ENCODE results near the gene YY1AP1. TPM values are rescaled to one million over a fixed set of nuclear protein-coding genes. Genes with fewer than 3 reads are reported as not detected.
"Not testable (repeated sequence)": the region's sequence is repeated elsewhere in the genome, so short reads cannot be mapped to it uniquely, and the experiment has no call there.

Gene YY1AP1
- total RNA-seq, 2 experiments from 2014 or later, result 56.2 to 60.5 TPM

DNA sequence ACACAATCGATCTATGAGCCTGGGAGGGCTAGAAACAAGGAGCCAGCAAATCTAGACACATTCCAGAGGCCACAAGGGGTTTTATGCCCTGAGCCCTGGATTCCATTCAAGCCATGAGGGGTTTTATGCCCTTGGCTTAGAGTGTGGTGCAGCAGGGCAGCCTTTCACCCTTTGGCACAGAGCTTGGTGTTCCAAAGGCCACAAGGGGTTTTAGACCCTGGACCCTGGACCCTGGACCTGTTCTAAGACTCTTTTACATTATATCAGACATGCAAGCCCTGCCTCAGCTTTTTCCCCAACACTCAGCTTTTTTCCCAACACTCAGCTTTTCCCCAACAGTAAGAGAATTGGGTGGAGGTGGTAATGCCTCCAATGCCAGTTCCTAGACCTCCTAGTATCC lies 65.2 kb downstream of the YY1AP1 start:
- no peaks in the 10 kb centered on the region for H3K4me1 Mint-ChIP-seq (ENCODE audit: low read depth)
- intact Hi-C loops (cut with micrococcal nuclease), result no loop called here
- no peaks in the 10 kb centered on the region for H3K9me3 Mint-ChIP-seq
- H3K36me3 Mint-ChIP-seq (ENCODE audit: low read depth), result no peaks in the 10 kb centered on the region
- ChIA-PET POLR2A (no interaction called here), CTCF (no interaction called here)
- no peak for ATAC-seq
- no peak for DNase-seq
- no peaks in the 10 kb centered on the region for H3K27me3 Mint-ChIP-seq
- TF ChIP-seq, protein P1, sequence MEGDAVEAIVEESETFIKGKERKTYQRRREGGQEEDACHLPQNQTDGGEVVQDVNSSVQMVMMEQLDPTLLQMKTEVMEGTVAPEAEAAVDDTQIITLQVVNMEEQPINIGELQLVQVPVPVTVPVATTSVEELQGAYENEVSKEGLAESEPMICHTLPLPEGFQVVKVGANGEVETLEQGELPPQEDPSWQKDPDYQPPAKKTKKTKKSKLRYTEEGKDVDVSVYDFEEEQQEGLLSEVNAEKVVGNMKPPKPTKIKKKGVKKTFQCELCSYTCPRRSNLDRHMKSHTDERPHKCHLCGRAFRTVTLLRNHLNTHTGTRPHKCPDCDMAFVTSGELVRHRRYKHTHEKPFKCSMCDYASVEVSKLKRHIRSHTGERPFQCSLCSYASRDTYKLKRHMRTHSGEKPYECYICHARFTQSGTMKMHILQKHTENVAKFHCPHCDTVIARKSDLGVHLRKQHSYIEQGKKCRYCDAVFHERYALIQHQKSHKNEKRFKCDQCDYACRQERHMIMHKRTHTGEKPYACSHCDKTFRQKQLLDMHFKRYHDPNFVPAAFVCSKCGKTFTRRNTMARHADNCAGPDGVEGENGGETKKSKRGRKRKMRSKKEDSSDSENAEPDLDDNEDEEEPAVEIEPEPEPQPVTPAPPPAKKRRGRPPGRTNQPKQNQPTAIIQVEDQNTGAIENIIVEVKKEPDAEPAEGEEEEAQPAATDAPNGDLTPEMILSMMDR (IDR thresholded peaks at IDR 0.05), result no peak
- no peak overlapping the region for H3K27ac Mint-ChIP-seq
- no peak overlapping the region for H3K4me3 Mint-ChIP-seq

DNA sequence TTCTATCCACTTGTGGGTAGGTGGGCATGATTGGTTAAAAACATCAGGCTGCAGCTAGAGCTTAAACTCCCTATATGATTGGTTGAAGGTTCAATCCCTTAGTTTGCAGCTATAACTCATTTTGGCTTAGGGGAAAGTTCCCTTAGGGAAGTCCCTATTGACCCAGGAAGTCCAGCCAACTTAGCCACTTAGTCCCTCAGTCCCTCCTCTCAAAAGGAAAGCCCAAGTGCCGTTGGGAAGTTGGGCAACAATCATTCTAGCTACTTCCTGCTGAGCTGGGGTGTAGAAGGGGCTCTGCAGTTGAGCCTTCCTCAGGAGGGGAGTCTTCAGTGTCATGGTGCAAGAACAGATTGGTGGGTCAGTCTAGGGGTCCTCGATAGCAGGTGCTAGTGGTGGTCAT lies 66.4 kb downstream of the YY1AP1 start:
- no peaks in the 10 kb centered on the region for H3K36me3 Mint-ChIP-seq (ENCODE audit: low read depth)
- ATAC-seq (no peak), DNase-seq (no peak)
- H3K4me3 Mint-ChIP-seq, result no peak overlapping the region
- intact Hi-C loops (cut with micrococcal nuclease), result no loop called here
- TF ChIP-seq, protein P1 (IDR thresholded peaks at IDR 0.05), result no peak
- no peaks in the 10 kb centered on the region for H3K4me1 Mint-ChIP-seq (ENCODE audit: low read depth)
- no peaks in the 10 kb centered on the region for H3K9me3 Mint-ChIP-seq
- POLR2A ChIA-PET, result no interaction called here
- H3K27me3 Mint-ChIP-seq, result no peaks in the 10 kb centered on the region
- H3K27ac Mint-ChIP-seq, result no peak overlapping the region
- CTCF ChIA-PET, result no interaction called here

DNA sequence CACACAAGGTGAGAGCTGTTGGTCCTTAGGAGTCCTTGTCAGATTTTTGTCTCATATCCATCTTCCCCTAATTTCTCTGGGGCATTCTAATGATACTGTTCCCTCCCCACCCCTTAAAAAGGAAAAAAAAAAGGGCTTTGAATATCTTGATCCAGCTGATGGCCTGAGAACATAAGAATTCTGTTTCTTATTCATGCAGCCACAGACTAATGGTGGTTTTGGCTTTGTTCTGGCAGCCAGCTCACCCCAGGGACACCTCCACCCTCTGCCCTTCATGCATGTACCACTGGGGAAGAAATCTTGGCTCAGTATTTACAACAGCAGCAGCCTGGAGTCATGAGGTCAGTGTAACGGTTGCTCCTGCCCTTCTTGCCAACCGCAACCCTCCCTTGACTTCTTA lies 75.3 kb downstream of the YY1AP1 start:
- DNase-seq; ATAC-seq; H3K9me3 Mint-ChIP-seq; intact Hi-C loops (cut with micrococcal nuclease); POLR2A ChIA-PET; H3K27me3 Mint-ChIP-seq; H3K27ac Mint-ChIP-seq; H3K4me3 Mint-ChIP-seq: not testable (repeated sequence)
- CTCF ChIA-PET, result interaction anchor here (0.6 kb wide), 1 partner anchor 441 kb away, joined by 3 read pairs; no protein-coding TSS in a partner anchor
- peaks cover 19% of the 10 kb centered on the region for H3K36me3 Mint-ChIP-seq (ENCODE audit: low read depth)
- peaks cover 16% of the 10 kb centered on the region for H3K4me1 Mint-ChIP-seq (ENCODE audit: low read depth)

DNA sequence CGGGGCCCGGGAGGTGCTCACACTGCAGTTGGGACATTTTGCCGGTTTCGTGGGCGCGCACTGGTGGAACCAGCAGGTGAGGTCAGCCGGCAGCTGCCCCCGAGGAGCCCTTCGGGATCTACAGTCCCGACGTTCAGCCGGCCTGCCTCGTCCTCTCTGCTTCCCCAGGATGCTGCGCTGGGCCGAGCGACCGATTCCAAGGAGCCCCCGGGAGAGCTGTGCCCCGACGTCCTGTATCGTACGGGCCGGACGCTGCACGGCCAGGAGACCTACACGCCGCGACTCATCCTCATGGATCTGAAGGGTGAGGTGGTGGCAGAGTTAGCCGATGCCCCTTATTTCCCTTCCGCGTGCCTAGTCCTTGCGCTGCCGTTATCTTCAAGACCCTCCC lies 78.3 kb downstream of the YY1AP1 start:
- Mint-ChIP-seq H3K36me3 (ENCODE audit: low read depth) (peaks cover 16% of the 10 kb centered on the region), H3K4me1 (ENCODE audit: low read depth) (peaks cover 10% of the 10 kb centered on the region), H3K4me3 (peak overlapping the region; percentile 88)
- H3K27me3 Mint-ChIP-seq; H3K27ac Mint-ChIP-seq; POLR2A ChIA-PET; intact Hi-C loops (cut with micrococcal nuclease); H3K9me3 Mint-ChIP-seq; DNase-seq: not testable (repeated sequence)
- peak; percentile 17 for ATAC-seq
- CTCF ChIA-PET, result interaction anchor here (1.0 to 3.6 kb wide), 2 partner anchors 292 to 360 kb away, joined by 3 to 15 read pairs; no protein-coding TSS in a partner anchor

DNA sequence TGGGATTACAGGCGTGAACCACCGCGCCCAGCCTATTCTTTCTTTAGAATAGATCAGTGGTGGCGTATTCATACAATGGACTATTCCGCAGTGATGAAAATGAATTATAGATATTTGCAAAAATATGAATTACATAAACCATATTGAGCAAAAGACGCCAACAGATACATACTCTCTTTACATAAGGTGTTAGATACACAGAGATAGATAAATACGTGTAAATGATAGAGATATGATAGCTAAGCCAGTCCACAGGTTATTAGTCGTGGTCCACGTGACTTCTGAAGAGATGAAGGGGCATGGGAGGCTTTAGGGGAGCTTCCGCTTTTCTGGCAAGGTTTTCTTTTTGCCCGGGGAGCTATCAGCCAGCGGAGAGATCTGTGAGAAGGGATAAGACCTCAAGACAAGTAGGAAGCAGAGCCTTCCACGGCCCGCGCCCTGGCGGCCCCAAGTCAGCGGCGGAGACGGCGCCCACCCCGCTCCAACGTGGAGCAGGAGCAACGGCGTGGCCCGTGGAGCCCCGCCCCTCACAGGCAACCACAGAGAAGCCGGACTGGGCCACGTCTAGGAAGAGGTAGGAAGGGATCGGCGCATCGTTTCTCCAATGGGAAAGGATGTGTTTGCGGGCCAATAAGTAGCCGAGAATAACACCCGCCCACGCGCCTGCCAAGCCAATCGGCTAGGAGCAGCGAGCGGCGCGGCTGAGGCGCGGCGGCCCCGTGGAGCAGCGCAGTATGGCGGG lies 78.9 kb downstream of the YY1AP1 start, which contains the start of gene MSTO1:
Gene MSTO1, plus strand, starts transcription at position 704 of the 742 bp plus-strand sequence. Its CDS starts 31 bp downstream, at position 735.
- TF ChIP-seq, protein P1 (IDR thresholded peaks at IDR 0.05), result no peak
- ATAC-seq, result peak; percentile 96
- H3K4me3 Mint-ChIP-seq, result peak within 1 kb of the TSS; percentile 88
- no peaks in the 10 kb centered on the region for H3K9me3 Mint-ChIP-seq
- ChIA-PET POLR2A (interaction anchor here (1.1 to 1.3 kb wide), 2 partner anchors 81 to 288 kb away, joined by 4 to 5 read pairs; no protein-coding TSS in a partner anchor), CTCF (interaction anchor here (0.6 to 3.6 kb wide), 4 partner anchors 11 to 402 kb away, joined by 3 to 15 read pairs (median 4); partner anchors contain the start of gene THBS3)
- peaks cover 15% of the 10 kb centered on the region for H3K36me3 Mint-ChIP-seq (ENCODE audit: low read depth)
- peaks cover 10% of the 10 kb centered on the region for H3K4me1 Mint-ChIP-seq (ENCODE audit: low read depth)
- H3K27ac Mint-ChIP-seq, result peak within 1 kb of the TSS; percentile 94
- H3K27me3 Mint-ChIP-seq, result no peaks in the 10 kb centered on the region
- intact Hi-C loops (cut with micrococcal nuclease), result no loop called here
- DNase-seq, result peak; percentile 100

Other genes with a start within 250 kb of the YY1AP1 start
- 10 to 100 TPM; 30.3 to 31.6 TPM for gene ASH1L, start 126.0 kb downstream of the YY1AP1 start, total RNA-seq
- gene MSTO1, start 78.6 kb downstream of the YY1AP1 start, total RNA-seq, result 10 to 100 TPM; 52.3 to 57.1 TPM
- gene DAP3, start 317 bp upstream of the YY1AP1 start, total RNA-seq, result 100 to 1,000 TPM; 160 to 173 TPM
- 10 to 100 TPM; 43.4 to 46.8 TPM for gene GON4L, start 168.4 kb upstream of the YY1AP1 start, total RNA-seq
- gene SYT11, start 170.8 kb upstream of the YY1AP1 start, total RNA-seq, result 1 to 10 TPM; 8.7 to 9.2 TPM
- 10 to 100 TPM; 21.6 to 24.1 TPM for gene RIT1, start 222.6 kb upstream of the YY1AP1 start, total RNA-seq
- 10 to 100 TPM; 68.1 to 71.3 TPM for gene KHDC4, start 245.6 kb upstream of the YY1AP1 start, total RNA-seq